HepG2 (cell line): ENCODE data around the gene POU1F1.

Experiments used
- PHF20 ChIP-seq: sonication (generic); formaldehyde crosslinking; IDR thresholded peaks from 2 replicates; pipeline ENCODE4 v1.5.0; 2020; ENCODE audit warnings: mild to moderate bottlenecking, missing genetic modification reagents
- SMAD3 ChIP-seq: sonication (generic); formaldehyde crosslinking; IDR thresholded peaks from 2 replicates; pipeline ENCODE4 v1.4.0; 2020; ENCODE audit warnings: missing genetic modification reagents

DNA sequence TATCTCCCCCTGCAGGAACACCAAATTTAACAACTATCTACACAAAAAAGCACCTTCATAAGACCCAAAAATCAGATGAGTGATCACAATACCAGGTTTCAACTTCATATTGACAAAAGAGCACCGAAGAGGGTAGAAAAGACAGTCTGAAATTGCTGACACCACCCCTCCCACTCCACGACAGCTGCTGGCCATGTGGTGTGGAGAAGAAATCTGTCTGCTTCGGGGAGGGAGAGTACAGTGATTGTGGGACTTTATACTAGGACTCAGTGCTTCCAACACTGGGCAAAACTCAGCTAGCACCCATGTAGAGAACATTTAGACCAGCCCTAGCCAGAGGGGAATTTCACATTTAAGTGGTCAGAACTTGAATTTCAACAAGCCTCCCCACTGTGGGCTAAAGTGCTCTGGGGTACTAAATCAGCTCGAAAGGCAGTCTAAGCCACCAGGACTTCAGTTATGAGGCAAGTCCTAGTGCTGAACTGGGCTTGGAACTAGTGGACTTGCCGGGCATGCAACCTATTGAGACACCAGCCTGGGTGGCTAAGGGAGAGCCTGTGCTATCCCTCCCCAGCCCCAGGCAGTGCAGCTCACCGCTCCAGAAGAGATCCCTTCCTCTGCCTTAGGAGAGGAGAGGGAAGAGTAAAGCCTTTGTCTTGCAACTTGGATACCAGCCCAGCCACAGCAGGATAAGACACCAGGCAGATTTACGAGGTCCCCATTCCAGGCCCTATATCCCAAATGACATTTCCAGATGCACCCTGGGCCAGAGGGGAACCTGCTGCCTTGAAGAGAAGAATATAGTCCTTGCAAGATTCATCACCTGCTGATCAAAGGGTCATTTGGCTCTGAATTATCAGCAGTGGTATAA lies 44.6 kb upstream of the POU1F1 start:
- TF ChIP-seq SMAD3, result no peak
- TF ChIP-seq PHF20 (CRISPR knock-in tag), result no peak
